ENCODE results near the gene PC.
A peak's percentile ranks its signal among the peaks of the same experiment; 100 is the strongest.
"Not testable (repeated sequence)": the region's sequence is repeated elsewhere in the genome, so short reads cannot be mapped to it uniquely, and the experiment has no call there.

Gene PC

GRCh38 chr11:66999555-66999954, 41.4 kb upstream of the PC start:
- DNase-seq (ENCODE audit: low read depth): no peak
- H3K4me3 ChIP-seq (replicated peaks; ENCODE audit: low read depth, low read length): no peak overlapping the region
- no peak for TF ChIP-seq CTCF (IDR thresholded peaks at IDR 0.05; ENCODE audit: low read length, missing control alignments)

- no peak overlapping the region for H3K4me3 ChIP-seq (replicated peaks; ENCODE audit: low read depth, low read length)
- peak; percentile 71 for DNase-seq (ENCODE audit: low read depth)
- no peak for TF ChIP-seq CTCF (IDR thresholded peaks at IDR 0.05; ENCODE audit: low read length, missing control alignments)
These were observed 38.6 kb upstream of the PC start for GRCh38 chr11:66996609-66997273.

GRCh38 chr11:66992041-66992440, 33.9 kb upstream of the PC start:
- no peak overlapping the region for H3K4me3 ChIP-seq (replicated peaks; ENCODE audit: low read depth, low read length)
- no peak for TF ChIP-seq CTCF (IDR thresholded peaks at IDR 0.05; ENCODE audit: low read length, missing control alignments)
- DNase-seq (ENCODE audit: low read depth): no peak

- not testable (repeated sequence) for DNase-seq (ENCODE audit: low read depth); H3K4me3 ChIP-seq (replicated peaks; ENCODE audit: low read depth, low read length)
These were observed 31.2 kb upstream of the PC start for GRCh38 chr11:66989360-66989759.

GRCh38 chr11:66988741-66989140, 30.6 kb upstream of the PC start:
- not testable (repeated sequence) for H3K4me3 ChIP-seq (replicated peaks; ENCODE audit: low read depth, low read length); DNase-seq (ENCODE audit: low read depth)

GRCh38 chr11:66987924-66988637, 29.9 kb upstream of the PC start:
- H3K4me3 ChIP-seq (replicated peaks; ENCODE audit: low read depth, low read length): no peak overlapping the region
- DNase-seq (ENCODE audit: low read depth): no peak
- no peak for TF ChIP-seq CTCF (IDR thresholded peaks at IDR 0.05; ENCODE audit: low read length, missing control alignments)

- DNase-seq (ENCODE audit: low read depth): no peak
- TF ChIP-seq CTCF (IDR thresholded peaks at IDR 0.05; ENCODE audit: low read length, missing control alignments): no peak
- no peak overlapping the region for H3K4me3 ChIP-seq (replicated peaks; ENCODE audit: low read depth, low read length)
These were observed 29.0 kb upstream of the PC start for GRCh38 chr11:66987158-66987620.

GRCh38 chr11:66986178-66986545, 28.0 kb upstream of the PC start:
- DNase-seq (ENCODE audit: low read depth): no peak
- no peak for TF ChIP-seq CTCF (IDR thresholded peaks at IDR 0.05; ENCODE audit: low read length, missing control alignments)
- H3K4me3 ChIP-seq (replicated peaks; ENCODE audit: low read depth, low read length): no peak overlapping the region

All from fibroblast of pulmonary artery (primary cell).